Measurements from ENCODE around the gene FGF22.

Gene FGF22

DNA sequence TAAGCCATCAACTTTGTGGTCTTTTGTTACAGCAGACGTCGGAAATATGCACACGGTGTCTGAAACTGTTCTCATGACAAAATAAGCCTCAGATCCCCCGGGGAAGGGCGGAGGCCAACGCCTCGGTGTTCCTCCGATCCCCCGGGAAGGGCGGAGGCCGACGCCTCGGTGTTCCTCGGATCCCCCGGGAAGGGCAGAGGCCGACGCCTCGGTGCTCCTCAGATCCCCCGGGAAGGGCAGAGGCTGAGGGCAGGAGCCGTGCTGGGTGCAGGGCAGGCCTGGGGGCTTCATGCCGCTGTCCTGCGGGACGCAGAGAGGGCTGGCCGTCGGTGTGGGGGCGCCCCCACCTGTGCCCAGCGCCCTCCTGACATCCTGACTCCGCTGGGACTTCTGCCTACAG lies 4.7 kb downstream of the FGF22 start:
- DNase-seq (ENCODE audit: low spot score), result no peak

DNA sequence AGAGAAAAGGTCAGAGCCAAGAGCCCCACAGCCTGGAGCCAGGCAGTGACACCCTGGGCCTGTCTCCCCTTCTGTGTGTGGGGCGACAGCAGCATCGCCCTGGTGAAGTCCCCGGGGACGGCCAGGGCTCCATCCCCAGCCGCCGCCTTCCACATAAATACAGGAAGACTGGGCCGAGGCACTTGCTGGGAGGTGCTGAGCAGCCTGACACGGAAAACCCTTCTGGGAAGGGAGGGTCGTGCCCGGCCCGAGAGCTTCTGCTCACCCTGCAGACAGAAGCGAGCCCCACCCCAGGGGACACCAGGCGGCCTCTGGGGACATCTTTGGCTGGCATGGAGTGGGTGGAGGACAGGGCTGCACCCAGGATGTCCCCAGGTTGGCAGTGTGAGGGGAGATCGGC lies 5.1 kb downstream of the FGF22 start:
- no peak for DNase-seq (ENCODE audit: low spot score)

DNA sequence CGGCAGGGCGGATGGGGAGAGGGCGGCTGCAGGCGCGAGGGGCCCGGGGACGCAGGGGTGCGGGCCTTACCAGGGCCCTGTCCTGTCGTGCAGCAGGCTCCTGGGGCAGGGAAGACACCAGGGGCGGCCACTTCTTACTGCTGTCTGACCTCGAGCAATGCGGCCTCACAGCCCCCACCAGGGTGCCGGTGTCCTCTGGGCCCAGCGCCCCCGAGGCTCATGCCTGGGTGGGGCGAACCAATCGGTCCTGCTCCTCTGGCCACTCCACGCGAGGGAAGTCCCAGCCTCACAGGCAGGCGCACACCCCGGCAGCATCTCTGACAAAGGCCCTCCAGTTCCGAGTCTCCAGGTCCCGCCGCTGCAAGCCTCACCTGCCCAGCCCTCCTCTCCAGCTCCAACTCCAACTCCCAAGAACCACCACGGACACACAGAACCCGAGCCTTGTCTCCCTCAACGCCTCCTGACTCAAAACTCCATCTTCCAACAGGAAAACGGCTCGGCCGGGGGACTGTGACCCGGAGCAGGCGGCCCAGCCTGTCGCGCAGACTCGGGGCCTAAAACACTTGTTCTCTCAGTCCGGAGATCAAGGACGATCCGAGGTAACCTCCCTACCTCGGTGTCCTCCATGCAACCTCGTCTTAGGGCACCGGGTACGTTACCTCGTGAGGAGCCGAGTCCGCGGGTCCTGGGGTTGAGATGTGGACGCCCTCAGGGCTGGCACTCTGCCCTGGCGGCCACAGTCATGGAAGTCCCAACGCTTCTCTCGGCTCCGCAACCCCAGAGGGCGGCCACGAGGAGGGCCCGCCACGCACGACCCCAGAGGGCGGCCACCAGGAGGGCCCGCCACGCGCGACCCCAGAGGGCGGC lies 6.5 kb downstream of the FGF22 start:
- DNase-seq (ENCODE audit: low spot score), result no peak

DNA sequence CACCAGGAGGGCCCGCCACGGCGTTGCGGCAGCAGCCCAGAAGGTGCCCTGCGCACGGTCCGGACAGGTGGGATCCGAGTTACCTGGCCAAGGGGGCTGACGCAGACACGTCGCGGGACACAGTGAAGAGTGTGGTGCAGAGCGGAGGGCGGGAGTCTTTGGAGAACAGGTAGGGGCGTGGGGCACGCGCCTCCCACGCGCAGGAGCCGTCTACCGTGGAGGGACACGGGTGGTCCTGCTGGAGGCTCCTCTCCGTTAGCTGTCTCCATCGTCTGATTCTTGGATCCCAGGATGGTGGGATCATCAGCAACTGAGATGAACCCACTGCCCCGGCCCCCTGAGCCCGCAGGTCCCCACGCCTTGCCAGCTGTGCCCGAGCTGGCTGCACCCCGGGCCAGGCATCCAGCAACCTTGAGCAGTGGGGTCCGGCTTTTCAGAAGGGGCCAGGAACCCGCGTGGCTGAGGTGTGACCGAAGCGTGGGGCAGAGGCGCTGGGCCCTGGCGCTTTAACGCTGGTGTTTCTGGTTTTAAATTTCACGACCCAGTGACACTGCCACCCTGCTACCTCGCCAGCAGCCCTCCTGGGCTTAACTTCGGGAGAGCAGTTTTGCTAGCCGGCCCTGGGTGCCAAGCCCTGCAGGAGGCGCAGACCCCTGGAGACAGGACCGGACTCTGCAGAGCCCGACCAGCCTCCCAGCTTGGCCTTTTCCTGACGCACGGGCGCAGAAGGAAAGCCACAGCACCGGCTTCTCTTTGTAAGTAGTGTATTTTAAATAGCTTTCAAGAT lies 7.3 kb downstream of the FGF22 start:
- DNase-seq (ENCODE audit: low spot score), result no peak

DNA sequence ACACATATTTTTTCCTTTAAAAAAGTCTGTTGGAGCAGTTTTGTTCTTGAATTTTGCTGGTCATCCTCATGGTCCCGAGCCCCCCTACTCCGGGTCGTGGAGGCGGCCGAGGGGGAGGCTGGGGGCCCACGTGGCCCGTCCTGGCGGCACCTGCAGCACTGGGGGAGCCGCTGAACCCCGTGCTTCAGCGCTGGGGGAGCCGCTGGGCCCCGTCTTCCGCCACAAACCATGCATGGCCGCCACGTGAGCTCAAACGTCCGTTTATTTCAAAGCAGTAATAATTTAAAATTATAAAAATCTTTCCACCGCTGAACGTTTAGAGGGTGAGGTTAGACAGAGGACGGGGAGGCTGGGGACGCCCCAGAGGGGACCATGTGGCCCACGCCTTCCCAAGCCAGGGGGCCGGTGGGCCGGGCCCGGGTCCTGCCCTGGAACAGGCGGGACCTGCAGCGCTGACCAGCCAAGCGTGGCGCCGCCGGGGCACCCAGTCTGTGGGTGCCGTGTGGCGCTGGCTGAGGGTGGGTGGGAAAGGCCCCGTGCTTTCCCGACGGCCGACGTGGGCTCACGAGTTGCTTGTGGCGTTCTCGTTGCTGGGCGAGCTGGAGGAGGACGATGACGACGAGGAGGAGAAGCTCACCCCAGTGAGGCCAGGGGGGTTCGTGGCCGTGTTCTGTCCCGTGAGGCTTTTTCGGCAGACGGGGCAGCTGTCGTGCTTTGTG lies 8.0 kb downstream of the FGF22 start:
- no peak for DNase-seq (ENCODE audit: low spot score)

DNA sequence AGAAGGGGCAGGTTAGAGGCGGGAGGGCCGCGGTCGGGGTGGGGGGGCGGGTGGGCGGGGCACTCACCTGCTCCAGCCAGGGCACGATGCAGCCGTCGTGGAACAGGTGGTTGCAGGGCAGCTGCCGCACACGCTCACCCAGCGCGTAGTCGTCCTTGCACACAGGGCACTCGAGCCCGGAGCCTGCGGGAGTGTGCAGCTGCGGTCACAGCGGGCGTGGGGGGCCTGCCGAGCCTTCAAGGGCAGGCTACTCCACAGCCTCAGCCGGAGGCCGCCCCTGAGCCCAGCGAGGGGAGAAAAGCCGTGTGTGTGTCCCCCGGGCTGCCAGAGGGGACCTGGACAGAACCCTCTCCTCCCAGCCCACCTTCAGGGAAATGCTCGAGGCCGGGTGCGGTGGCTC lies 8.6 kb downstream of the FGF22 start:
- DNase-seq (ENCODE audit: low spot score), result no peak

DNA sequence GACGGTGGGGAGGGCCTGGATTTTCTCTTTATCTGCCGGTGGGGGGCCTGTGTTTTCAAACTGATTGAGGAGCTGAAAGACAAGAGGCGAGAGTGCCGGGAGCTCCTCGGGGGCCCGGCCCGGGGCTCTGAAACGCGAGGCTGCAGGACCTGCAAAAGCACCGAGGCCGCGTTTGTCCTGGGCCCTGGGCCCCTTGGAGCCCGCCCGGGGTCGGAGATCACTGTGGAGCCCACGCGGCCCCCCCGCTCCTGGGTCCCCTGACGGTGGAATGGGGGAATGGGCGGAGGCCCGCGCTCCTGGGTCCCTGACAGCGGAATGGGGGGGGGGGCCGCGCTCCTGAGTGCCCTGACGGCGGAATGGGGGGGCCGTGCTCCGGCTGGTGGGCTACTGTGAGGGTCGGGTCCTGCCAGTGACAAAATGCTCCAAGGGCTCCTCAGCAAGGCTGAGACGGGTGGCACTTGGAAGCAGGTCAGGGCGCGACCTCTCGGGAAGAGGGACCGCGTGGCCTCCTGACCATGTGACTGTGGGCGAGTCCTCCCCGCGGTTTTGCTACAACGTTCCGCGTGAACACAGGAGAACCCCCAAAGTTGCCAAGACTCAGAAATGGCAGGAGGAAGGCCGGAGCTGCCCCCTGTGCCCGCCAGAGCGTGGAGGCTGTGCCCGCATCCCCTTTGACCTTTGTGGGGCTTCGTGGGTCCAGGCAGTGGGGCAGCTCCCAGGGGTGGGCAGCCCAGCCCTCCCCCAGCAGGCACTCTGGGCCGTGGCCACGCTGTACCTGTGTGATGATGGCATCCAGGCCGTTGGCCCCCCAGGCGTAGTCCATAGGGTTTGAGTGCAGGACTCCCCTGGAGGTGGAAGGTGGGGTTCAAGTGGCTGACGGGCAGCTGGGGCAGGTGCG lies 9.5 kb downstream of the FGF22 start:
- DNase-seq (ENCODE audit: low spot score), result no peak

DNA sequence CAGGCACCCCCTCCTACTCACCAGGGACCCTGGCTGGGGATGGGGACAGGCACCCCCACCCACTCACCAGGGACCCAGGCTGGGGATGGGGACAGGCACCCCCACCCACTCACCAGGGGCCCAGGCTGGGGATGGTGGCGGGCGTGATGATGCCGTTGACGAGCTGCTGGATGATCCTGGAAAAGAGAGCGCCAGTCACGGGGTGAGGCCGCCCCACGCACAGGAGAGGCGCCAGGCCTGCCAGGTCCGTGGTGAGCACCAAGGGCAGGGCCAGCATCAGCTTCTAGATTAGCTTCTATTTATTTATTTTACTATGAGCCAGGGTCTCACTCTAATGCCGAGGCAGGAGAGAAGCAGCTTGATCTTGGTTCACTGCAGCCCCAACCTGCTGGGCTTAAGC lies 10.4 kb downstream of the FGF22 start:
- DNase-seq (ENCODE audit: low spot score), result no peak

DNA sequence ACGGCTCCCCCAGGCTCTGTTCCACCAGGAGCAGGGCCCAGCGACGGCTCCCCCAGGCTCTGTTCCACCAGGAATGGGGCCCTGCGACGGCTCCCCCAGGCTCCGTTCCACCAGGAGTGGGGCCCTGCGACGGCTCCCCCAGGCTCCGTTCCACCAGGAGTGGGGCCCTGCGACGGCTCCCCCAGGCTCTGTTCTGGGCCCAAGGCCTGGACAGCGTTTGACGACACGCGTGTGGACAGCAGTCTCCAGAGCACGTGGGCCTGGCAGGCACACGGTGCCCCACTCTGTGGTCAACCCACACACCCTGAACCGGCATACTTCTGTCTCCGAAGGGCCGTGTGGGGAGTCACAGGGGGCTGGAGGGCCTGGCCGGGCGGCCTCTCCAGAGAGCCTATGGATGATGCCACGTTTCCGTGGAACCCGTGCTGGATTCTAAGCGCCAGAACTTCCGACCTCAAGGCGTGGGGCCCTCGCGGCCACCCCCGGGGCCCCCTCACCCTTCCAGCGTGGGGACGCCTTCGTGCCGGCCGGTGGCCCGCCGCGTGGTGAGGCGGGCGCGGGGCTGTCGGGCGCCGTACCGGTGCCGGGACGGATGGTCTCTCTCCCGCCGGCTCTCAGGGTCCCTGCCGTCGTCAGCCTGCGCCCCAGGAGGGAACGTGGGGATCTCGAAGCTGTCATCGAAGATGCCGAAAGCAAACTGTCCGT lies 11.6 kb downstream of the FGF22 start:
- no peak for DNase-seq (ENCODE audit: low spot score)

DNA sequence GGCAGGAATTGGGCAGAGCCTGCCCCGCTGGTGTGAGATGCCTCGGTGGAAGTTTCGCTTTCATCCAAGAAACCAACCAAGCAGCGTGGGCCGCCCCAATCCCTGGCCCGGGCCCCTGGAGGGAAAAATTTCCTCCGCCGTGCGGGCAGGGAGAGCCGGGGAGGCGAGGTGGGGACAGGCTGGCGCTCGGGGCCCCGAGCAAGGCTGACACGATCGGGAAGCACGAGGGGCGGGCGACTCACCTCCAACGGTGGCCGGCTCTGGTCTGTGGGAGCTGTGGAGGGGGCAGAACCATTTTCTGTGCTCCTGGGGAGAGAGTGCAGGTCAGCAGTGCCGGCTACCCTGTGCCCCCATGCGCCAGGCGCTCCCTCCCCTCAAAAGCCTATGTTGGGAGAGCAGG lies 12.3 kb downstream of the FGF22 start:
- no peak for DNase-seq (ENCODE audit: low spot score)

DNA sequence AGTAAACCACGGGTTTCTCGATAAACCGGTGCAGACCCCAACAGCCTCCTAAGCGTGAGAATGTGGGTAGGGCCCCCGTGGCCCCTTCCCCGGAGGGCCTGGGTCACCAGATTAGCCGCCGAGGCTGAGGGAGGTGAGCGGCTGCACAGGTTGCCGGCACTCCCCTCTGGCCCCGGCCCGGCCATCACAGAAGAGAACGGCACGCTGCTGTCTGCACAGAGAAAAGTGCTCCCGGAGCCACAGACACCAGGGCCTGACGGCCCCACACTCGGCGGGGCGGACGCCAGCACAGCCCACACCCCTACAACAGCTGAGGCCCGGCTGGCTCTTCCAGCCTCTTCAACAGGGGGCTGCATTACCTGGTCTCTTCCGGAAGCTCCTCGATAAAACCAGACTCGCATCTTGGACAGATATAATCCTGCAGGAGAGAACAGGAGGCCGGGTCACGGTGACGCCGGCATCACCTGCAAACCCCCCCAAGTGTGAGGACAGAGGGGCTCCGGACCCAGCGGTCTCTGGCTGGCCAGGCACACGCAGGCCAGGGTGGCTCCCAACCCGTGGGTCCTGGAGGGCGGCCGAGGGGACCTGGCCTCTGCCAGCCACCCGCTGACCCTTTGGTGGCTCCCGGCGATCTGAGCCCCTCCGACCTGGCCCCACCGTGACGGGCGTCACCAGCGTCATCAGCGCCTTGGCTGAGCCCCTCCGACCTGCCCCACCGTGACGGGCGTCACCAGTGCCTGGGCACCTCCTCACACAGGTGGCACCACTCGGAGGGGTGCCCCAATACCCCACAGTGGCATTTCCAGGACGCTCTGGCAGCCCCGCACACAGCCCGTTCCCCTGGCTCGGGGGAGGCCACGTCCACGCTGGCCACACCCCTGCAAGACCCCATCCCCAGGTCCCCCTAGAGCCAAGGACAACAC lies 13.0 kb downstream of the FGF22 start:
- no peak for DNase-seq (ENCODE audit: low spot score)

DNA sequence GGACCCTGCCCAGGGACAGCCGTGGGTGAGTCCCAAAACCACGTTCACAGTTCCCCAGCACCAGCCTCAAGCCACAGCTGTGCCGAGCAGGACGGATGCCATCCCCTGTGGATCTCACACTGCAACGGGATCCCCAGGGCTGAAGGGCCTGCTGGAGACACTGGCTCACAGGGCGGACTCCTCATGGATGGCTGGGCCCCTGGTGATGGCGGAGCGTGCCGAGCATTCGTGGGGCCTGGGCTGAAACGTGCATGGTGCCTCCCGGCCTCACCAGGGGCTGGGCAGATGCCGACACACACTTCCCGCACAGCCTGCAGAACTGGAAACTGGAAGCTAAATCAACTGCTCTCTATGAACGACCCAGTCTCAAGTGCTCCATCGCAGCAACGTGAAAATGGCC lies 13.7 kb downstream of the FGF22 start:
- no peak for DNase-seq (ENCODE audit: low spot score)

DNA sequence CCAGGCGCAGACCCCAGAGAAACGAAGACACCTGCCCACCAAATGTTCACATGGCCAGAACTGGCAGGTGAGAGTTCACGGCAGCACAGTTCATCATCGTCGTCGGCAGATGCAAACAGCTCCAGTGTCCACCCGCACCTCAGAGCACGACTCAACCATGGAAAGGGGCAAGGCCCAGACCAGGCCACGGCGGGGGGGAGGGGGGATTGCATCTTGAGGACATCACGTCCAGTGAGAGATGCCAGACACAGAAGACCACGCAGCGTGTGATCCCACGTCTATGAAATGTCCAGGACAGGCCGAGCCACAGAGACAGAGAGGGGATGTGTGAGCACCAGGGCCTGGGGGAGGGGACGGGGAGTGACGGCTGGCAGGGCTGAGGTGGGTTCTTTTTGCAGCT lies 16.0 kb downstream of the FGF22 start:
- no peak for DNase-seq (ENCODE audit: low spot score)

DNA sequence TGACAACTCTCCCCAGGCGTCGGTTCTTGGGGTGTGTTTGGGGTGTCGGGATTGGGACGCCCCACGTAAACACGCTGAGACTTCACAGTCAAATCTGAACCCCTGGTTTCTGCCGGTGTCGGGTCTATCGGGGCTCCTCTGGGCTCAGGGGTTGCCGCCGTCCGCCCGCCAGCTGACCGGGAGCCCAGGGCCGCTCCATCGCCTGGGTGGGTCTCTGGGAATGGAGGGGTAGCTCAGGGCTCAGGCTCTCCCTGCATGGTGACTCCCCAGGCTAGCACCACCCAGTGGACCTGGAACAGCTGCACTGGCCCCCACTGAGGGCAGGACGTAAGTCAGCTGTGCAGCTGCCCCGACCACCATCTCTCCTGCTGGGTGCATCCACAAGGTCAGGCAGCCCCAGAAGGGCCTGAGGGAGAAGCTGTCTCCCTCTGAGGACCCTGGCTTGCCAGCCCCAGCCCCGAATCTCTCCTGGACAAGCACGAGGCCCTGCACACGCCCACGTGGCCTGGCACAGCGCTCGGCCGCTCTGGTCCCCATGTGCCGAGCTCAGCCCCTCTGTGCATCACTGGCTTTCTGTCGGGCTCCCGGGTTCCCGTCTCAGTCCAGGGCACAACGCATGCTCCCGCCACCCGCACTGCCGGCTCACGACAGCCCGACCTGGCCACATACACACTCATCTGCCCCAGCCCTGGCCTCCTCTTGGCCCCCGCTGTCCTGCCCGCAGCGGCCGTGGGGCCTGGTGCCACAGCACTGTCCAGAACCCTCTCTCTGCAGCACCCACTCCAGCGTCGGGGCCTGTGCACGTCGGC lies 17.3 kb downstream of the FGF22 start:
- DNase-seq (ENCODE audit: low spot score), result no peak

DNA sequence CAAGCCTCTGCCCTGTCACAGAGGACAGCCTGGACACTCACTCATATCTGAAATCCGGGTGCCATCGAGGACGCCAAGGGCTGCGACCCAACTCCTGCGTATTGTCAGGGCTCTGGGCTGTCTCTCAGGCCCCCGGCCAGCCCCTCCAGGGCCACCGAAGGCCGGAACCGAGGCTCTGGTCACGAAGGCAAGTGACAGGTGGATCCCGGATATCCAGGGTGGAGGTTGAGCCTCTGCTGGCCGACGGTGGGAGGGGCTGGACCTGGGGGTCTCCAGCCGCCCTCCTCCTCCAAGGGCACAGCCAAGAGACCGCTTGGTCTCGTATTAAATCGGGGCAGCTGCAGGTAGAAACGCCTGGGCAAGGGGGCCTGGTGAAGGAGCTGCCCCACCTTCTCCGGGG lies 17.9 kb downstream of the FGF22 start:
- DNase-seq (ENCODE audit: low spot score), result no peak

DNA sequence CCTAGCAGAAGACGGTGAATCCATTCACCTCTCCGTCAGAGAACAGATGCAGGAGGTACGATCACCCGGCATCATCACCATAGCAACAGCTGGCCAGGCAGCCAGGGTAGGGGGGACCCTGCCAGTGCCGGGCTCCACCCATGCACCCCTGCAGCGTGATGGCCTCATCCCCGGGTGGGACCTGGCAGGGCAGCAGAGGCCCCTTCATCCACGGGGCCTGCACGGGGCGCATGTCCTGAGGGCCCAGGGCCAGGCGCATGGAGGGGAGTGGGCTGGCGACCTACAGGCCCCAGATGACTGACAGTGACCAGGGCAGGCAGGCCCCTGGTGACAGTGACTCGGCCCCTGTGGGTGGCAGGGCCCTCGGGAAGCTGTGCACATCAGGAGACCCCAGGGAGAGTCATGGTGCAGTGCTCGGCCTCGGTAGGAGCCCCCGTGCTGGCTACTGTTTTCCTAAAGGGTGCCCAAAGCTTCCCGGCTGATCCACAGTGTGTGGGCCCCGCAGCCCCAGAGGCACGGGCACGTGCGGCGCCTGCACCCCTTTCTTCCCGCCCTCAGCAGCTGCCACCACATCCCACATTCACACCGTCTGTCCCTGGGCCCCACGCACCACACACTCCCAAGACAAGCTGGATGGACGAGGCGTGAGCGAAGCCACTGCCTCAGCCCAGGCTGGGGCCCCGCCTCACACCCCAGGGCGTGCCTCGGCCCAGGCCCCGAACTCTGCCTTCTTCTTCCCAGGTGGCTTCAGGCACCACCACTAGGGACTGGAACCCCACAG lies 18.6 kb downstream of the FGF22 start:
- DNase-seq (ENCODE audit: low spot score), result no peak

DNA sequence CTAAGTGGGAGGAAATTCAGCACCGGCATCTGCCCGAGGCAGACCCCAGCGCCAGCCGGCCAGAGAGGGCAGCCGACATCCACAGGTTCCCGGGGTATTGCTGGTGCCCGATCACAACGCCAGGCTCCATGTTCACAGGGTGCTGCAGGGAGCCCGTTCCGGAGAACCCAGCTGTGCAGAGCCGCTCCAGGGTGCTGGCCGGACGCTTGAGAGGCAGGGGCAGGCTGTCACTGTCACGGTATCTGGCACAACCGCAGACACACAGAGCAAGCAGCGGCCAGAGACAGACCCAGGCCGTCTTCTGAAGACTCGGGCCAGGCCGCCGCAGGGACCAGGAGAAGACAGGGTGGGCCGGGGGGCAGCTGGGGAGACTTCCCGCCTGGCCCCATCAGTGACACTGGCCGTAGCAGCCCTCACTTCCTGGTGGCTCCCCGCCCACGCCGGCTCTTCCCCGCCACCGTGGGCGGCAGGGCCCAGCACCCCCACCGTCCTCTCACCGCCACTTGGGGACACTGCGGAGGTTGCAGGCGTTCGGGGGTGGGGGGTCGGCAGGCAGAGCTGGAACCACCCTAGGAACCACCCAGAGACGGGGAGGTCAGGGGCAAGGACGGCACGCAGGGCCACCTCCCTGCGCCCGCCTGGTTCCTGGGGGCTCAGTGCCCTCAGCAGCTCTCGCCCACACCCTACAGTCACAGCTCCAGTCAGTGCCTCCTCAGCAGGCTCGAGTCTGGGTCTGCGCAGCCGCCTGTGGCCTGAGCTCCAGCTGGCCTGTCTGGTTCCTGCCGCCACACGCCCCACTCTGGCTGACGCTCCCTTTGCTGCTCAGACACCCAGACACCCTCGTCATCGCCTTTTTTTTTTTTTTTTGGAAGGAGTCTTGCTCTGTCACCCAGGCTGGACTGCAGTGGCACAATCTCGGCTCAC lies 19.5 kb downstream of the FGF22 start:
- DNase-seq (ENCODE audit: low spot score), result no peak

Data from NAMALWA (cell line).